Keratinocyte (primary cell): ENCODE data around the gene FAM78A. TPM values are rescaled to one million over a fixed set of nuclear protein-coding genes. Genes with fewer than 3 reads are reported as not detected.

Experiments used
- DNase-seq: peaks from one replicate; pipeline ENCODE4 v3.0.0-alpha.2; 2011; ENCODE audit warnings: low read depth, missing footprints, low spot score
- FAIRE-seq: peaks from 2 replicates; lab custom pipeline; 2011; peaks lifted over from hg19 to GRCh38; lab: Jason Lieb, UNC
- H2AFZ ChIP-seq: 2 replicates; pipeline ENCODE4 v1.6.0; 2012; ENCODE audit warnings: low read length, control low read depth, inconsistent platforms; ENCODE audit not compliant: control insufficient read depth
- H3K27ac ChIP-seq: 2 replicates; pipeline ENCODE4 v1.5.1; 2011; ENCODE audit warnings: low read length; ENCODE audit not compliant: control insufficient read depth, insufficient read depth
- H3K27me3 ChIP-seq: 3 replicates; pipeline ENCODE4 v1.6.0; 2011; ENCODE audit warnings: low read length; ENCODE audit not compliant: control insufficient read depth, insufficient read depth; ENCODE audit errors: extremely low read depth
- H3K36me3 ChIP-seq, 2 experiments: 2 replicates in 1 of 2; 3 replicates in 1 of 2; pipeline ENCODE4 v1.5.1; 2011; ENCODE audit warnings: low read length in 2 of 2, mild to moderate bottlenecking in 1 of 2; ENCODE audit not compliant: control insufficient read depth in 2 of 2, insufficient read depth in 2 of 2; ENCODE audit errors: extremely low read depth in 1 of 2
- H3K4me1 ChIP-seq: 3 replicates; pipeline ENCODE4 v1.5.1; 2011; ENCODE audit warnings: low read length; ENCODE audit not compliant: control insufficient read depth, insufficient read depth; ENCODE audit errors: extremely low read depth
- H3K4me2 ChIP-seq: 3 replicates; pipeline ENCODE4 v1.6.0; 2011; ENCODE audit warnings: low read depth, low read length; ENCODE audit not compliant: control insufficient read depth, insufficient read depth; ENCODE audit errors: extremely low read depth
- H3K4me3 ChIP-seq, 3 experiments: fragments of 200-600 bp in 1 of 3; sonication (generic) in 1 of 3; 2 replicates in 2 of 3; 3 replicates in 1 of 3; pipeline ENCODE4 v1.5.1; 2011 to 2016; ENCODE audit warnings: low read length in 3 of 3, mild to moderate bottlenecking in 3 of 3, control low read depth in 2 of 3, inconsistent platforms in 1 of 3, low read depth in 1 of 3, mixed read lengths in 1 of 3, mixed run types in 1 of 3, moderate library complexity in 1 of 3; ENCODE audit not compliant: control insufficient read depth in 2 of 3, insufficient read depth in 2 of 3; ENCODE audit errors: extremely low read depth in 1 of 3
- H3K79me2 ChIP-seq: 2 replicates; pipeline ENCODE4 v1.6.0; 2012; ENCODE audit warnings: low read length; ENCODE audit not compliant: control insufficient read depth, insufficient read depth
- H3K9ac ChIP-seq: 3 replicates; pipeline ENCODE4 v1.6.0; 2011; ENCODE audit warnings: low read length; ENCODE audit not compliant: control insufficient read depth, insufficient read depth; ENCODE audit errors: extremely low read depth
- H3K9me1 ChIP-seq: 3 replicates; pipeline ENCODE4 v1.6.0; 2011; ENCODE audit warnings: low read length; ENCODE audit not compliant: control insufficient read depth, insufficient read depth; ENCODE audit errors: extremely low read depth
- H3K9me3 ChIP-seq: 2 replicates; pipeline ENCODE4 v1.5.1; 2012; ENCODE audit warnings: low read depth, low read length; ENCODE audit not compliant: control insufficient read depth
- H4K20me1 ChIP-seq: 3 replicates; pipeline ENCODE4 v1.6.0; 2011; ENCODE audit warnings: low read length; ENCODE audit not compliant: control insufficient read depth, insufficient read depth; ENCODE audit errors: extremely low read depth
- EZH2 ChIP-seq: IDR thresholded peaks from one replicate; pipeline ENCODE4 v1.6.1; 2012; ENCODE audit warnings: inconsistent platforms, mild to moderate bottlenecking, low read length, moderate library complexity
- dilution Hi-C: fragments of 300-500 bp; cut with MboI; formaldehyde crosslinking; loops from one replicate; pipeline ENCODE4 v1.7.0; 2020; ENCODE audit warnings: low sequenced_read_pairs; ENCODE audit not compliant: extremely low pct_ligation_motif_present
- polyA plus RNA-seq, 5 experiments: library from polyadenylated mRNA; depleted of rRNA in 3 of 5; stranded (reverse) in 3 of 5; stranded (forward) in 1 of 5; unstranded in 1 of 5; fragments of >200 nt; gene quantifications; 1 replicate in 1 of 5; 2 replicates in 3 of 5; 3 replicates in 1 of 5; pipeline versions ENCODE4 v1.2.1 to v1.2.3, GENCODE V29; 2011 to 2012; ENCODE audit warnings: missing spikeins in 2 of 5, low read depth in 1 of 5, low replicate concordance in 1 of 5
- TF ChIP-seq, protein P1 (sequence below), 3 experiments: IDR thresholded peaks in 1 of 3; conservative IDR thresholded peaks in 1 of 3; optimal IDR thresholded peaks in 1 of 3; 2 replicates in 2 of 3; 3 replicates in 1 of 3; pipeline versions ENCODE3 to v1.5.1; 2011; ENCODE audit warnings: low read length in 3 of 3, mild to moderate bottlenecking in 3 of 3, moderate library complexity in 2 of 3, control low read depth in 1 of 3, inconsistent platforms in 1 of 3; ENCODE audit not compliant: insufficient read depth in 2 of 3; ENCODE audit errors: extremely low read depth in 1 of 3

FAM78A gene
- polyA plus RNA-seq, 1 donor (not counting 4 experiments of a cell fraction or from before 2014, with no cell fraction given), result 0.25 TPM

GRCh38 chr9:131277910-131278701, 1.8 kb upstream of the FAM78A start:
- H3K36me3 ChIP-seq, result no peaks in the 10 kb centered on the region
- no peaks in the 10 kb centered on the region for H3K79me2 ChIP-seq
- DNase-seq, result no peak
- TF ChIP-seq EZH2, result no peak
- TF ChIP-seq, protein P1, sequence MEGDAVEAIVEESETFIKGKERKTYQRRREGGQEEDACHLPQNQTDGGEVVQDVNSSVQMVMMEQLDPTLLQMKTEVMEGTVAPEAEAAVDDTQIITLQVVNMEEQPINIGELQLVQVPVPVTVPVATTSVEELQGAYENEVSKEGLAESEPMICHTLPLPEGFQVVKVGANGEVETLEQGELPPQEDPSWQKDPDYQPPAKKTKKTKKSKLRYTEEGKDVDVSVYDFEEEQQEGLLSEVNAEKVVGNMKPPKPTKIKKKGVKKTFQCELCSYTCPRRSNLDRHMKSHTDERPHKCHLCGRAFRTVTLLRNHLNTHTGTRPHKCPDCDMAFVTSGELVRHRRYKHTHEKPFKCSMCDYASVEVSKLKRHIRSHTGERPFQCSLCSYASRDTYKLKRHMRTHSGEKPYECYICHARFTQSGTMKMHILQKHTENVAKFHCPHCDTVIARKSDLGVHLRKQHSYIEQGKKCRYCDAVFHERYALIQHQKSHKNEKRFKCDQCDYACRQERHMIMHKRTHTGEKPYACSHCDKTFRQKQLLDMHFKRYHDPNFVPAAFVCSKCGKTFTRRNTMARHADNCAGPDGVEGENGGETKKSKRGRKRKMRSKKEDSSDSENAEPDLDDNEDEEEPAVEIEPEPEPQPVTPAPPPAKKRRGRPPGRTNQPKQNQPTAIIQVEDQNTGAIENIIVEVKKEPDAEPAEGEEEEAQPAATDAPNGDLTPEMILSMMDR (optimal IDR thresholded peaks at IDR 0.05 in 1 of 3, IDR thresholded peaks at IDR 0.05 in 1 of 3, conservative IDR thresholded peaks at IDR 0.05 in 1 of 3; ENCODE audit: extremely low read depth in 1 of 3, insufficient read depth in 2 of 3, low read length in 3 of 3), result no peak
- FAIRE-seq, result no peak
- H3K4me2 ChIP-seq, result peak overlapping the region; percentile 58
- H3K4me1 ChIP-seq, result no peaks in the 10 kb centered on the region
- no peak overlapping the region for H3K9ac ChIP-seq
- dilution Hi-C loops, result no loop called here
- no peak overlapping the region for H2AFZ ChIP-seq
- H3K27me3 ChIP-seq, result peaks cover 58% of the 10 kb centered on the region
- no peaks in the 10 kb centered on the region for H4K20me1 ChIP-seq
- H3K27ac ChIP-seq, result no peak overlapping the region
- no peaks in the 10 kb centered on the region for H3K9me1 ChIP-seq
- H3K9me3 ChIP-seq, result no peaks in the 10 kb centered on the region
- peak overlapping the region in 2 of 3 experiments; percentile 28 to 64 for H3K4me3 ChIP-seq

DNA sequence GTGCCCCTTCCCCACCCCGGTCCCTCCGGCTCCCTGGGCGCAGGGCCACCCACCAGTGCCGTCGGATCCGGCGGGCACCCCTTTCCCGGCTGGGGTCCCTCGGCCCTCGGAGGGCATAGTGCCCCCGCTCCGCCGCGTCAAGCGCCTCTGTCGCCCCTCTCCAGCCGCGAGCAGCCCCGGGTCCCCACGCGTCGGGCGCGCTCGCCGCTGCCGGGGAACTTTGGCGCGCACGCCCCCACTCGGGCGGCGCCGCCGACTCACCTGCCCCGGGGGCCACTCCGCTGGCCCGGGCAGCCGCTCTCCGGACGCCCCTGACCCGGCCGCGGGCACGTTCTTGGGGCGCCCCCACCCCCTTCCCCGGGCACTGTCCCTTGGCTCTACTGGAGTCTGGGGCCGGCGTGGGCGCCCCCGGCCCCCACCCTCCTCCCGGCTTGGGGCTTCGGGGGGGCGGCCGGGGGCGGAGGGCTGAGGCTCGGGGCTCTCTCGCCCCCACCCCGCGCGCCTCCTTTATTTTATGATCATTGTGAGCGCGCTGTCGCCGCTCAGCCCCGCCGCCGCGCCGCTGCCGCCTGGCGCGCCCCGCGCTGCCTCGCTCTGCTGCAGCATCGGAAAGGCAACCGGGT, 1.1 kb upstream of the FAM78A start:
- dilution Hi-C loops, result no loop called here
- H3K9ac ChIP-seq, result no peak overlapping the region
- DNase-seq (no peak), FAIRE-seq (no peak)
- H3K27ac ChIP-seq, result no peak overlapping the region
- H3K79me2 ChIP-seq, result no peaks in the 10 kb centered on the region
- no peaks in the 10 kb centered on the region for H3K4me1 ChIP-seq
- H3K9me3 ChIP-seq, result no peaks in the 10 kb centered on the region
- H4K20me1 ChIP-seq, result no peaks in the 10 kb centered on the region
- peaks cover 52% of the 10 kb centered on the region for H3K27me3 ChIP-seq
- no peak overlapping the region for H2AFZ ChIP-seq
- no peaks in the 10 kb centered on the region for H3K9me1 ChIP-seq
- H3K4me2 ChIP-seq, result peak overlapping the region; percentile 58
- H3K4me3 ChIP-seq, result peak overlapping the region; percentile 20 to 64 (median 28)
- no peaks in the 10 kb centered on the region for H3K36me3 ChIP-seq
- TF ChIP-seq, protein P1 (optimal IDR thresholded peaks at IDR 0.05 in 1 of 3, IDR thresholded peaks at IDR 0.05 in 1 of 3, conservative IDR thresholded peaks at IDR 0.05 in 1 of 3; ENCODE audit: extremely low read depth in 1 of 3, insufficient read depth in 2 of 3, low read length in 3 of 3), result no peak
- TF ChIP-seq EZH2, result peak; percentile 42
